ENCODE data around the gene SCGB2A2. TPM values are rescaled to one million over a fixed set of nuclear protein-coding genes. Genes with fewer than 3 reads are reported as not detected.

Gene SCGB2A2
- not detected for polyA plus RNA-seq (2013, experiment 1 of 4)
- not detected for polyA plus RNA-seq (2013, experiment 2 of 4)
- polyA plus RNA-seq (2013, experiment 3 of 4), result not detected
- not detected for polyA plus RNA-seq (2013, experiment 4 of 4)

DNA sequence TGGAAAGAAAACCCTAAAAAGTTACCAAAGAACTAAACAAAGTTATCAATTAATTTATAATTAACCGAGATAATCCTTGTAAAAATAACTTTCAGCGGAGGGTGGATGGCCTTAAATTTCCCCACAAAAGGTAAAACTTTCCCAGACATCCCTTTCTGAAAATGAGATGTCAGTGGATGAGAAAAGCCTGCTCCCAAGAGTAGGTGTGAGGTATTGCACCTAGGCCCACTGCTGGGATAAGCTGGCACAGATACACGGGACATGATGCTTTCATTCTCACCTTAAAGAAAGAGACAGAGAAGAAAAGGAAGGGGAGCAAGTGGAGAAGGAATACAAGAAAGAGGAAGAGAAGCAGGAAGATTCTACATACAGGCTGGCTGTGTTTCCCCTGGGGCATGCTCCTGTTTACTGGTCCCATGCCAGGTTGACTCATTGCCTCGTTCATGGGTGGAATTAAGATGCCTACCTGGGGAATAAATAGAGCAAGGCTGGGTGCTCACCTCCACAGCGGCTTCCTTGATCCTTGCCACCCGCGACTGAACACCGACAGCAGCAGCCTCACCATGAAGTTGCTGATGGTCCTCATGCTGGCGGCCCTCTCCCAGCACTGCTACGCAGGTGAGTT, at the start of gene SCGB2A2:
TSS of gene SCGB2A2 (plus strand) at position 505 of the 625 bp plus-strand sequence. CDS start at position 564, 59 bp downstream.
- no peaks in the 10 kb centered on the region for H3K9me3 ChIP-seq (ENCODE audit: control insufficient read depth, low read length)
- WGBS, 2 experiments, result 91 to 93% methylated on average over 10 of the region's 10 CpGs

DNA sequence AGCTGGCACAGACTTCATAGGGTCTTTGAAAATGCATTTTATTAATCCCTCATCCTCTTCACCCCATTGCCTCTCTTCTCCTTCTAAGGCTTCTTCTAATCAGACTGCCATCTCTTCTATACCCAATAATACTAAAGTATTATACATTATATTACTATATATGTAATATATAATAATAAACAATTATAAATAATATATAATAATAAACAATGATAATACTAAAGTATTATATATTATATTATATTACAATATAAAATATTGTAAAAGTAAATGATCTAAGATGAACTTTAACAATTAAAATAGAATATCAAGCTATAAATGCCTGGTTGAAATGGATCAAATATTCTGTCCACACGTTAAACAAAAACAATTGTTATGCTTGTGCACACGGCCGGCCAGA, 48.5 kb upstream of the SCGB2A2 start:
- WGBS, 2 experiments, result 97% methylated on average over 3 of the region's 3 CpGs
- Histone ChIP-seq H3K4me3 (ENCODE audit: insufficient read depth, low read depth, low read length) (no peak overlapping the region), H3K9me3 (ENCODE audit: control insufficient read depth, low read length) (peaks cover 5% of the 10 kb centered on the region), H3K4me1 (ENCODE audit: control insufficient read depth, insufficient read depth, low read length) (no peaks in the 10 kb centered on the region), H3K27ac (ENCODE audit: insufficient read depth, low read depth, low read length, poor library complexity, severe bottlenecking) (no peak overlapping the region), H3K27me3 (ENCODE audit: control insufficient read depth, insufficient read depth, low read length, poor library complexity, severe bottlenecking) (no peaks in the 10 kb centered on the region), H3K36me3 (ENCODE audit: control insufficient read depth, insufficient read depth, low read length) (no peaks in the 10 kb centered on the region)

More for the DNA sequence above, at the start of gene SCGB2A2:
- H3K4me1 ChIP-seq (ENCODE audit: control insufficient read depth, insufficient read depth, low read length), result no peaks in the 10 kb centered on the region
- H3K4me3 ChIP-seq (ENCODE audit: insufficient read depth, low read depth, low read length), result no peak within 1 kb of the TSS
- H3K27ac ChIP-seq (ENCODE audit: insufficient read depth, low read depth, low read length, poor library complexity, severe bottlenecking), result no peak within 1 kb of the TSS
- H3K36me3 ChIP-seq (ENCODE audit: control insufficient read depth, insufficient read depth, low read length), result no peaks in the 10 kb centered on the region
- no peaks in the 10 kb centered on the region for H3K27me3 ChIP-seq (ENCODE audit: control insufficient read depth, insufficient read depth, low read length, poor library complexity, severe bottlenecking)

DNA sequence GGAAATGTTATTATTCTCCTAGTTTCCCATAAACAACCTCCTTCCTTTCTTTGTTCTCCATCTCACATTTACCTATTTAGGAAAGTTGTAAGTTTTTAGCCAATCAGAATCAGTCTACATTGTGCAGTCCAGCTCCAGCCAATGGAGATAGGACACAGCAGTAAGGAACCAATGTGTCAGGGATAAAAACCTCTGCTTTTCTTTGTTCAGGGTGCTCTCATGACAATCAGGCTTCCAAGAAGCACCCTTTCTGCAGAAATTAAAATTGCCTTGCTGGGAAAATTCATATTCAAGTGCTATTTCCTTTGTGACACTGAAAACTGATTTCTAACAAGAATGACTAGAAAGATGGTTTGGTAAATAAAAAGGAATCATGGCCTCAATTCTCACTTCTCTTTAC, 46.9 kb upstream of the SCGB2A2 start:
- Histone ChIP-seq H3K27ac (ENCODE audit: insufficient read depth, low read depth, low read length, poor library complexity, severe bottlenecking) (no peak overlapping the region), H3K4me1 (ENCODE audit: control insufficient read depth, insufficient read depth, low read length) (no peaks in the 10 kb centered on the region), H3K4me3 (ENCODE audit: insufficient read depth, low read depth, low read length) (no peak overlapping the region)

DNA sequence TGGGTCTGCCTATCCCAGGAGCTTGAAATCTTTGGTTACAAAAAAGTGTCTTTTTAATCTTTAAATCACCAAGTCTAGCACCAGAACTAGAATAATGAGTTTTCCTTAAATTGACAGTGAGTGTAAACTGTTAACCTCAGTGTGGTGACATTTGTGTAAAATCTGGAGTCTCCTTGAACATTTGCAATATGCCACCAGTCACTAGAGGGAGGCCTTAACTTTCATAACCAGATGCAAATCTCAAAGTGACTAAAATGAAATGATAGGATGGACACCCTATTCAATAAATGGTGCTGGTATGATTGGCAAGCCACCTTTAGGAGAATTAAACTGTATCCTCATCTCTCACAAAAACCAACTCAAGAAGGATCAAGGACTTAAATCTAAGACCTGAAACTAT, 36.2 kb upstream of the SCGB2A2 start:
- Histone ChIP-seq H3K4me3 (ENCODE audit: insufficient read depth, low read depth, low read length) (no peak overlapping the region), H3K36me3 (ENCODE audit: control insufficient read depth, insufficient read depth, low read length) (no peaks in the 10 kb centered on the region), H3K9me3 (ENCODE audit: control insufficient read depth, low read length) (no peaks in the 10 kb centered on the region), H3K4me1 (ENCODE audit: control insufficient read depth, insufficient read depth, low read length) (no peaks in the 10 kb centered on the region), H3K27me3 (ENCODE audit: control insufficient read depth, insufficient read depth, low read length, poor library complexity, severe bottlenecking) (peaks cover 5% of the 10 kb centered on the region), H3K27ac (ENCODE audit: insufficient read depth, low read depth, low read length, poor library complexity, severe bottlenecking) (no peak overlapping the region)

More for the DNA sequence above, 46.9 kb upstream of the SCGB2A2 start:
- Histone ChIP-seq H3K9me3 (ENCODE audit: control insufficient read depth, low read length) (peaks cover 5% of the 10 kb centered on the region), H3K27me3 (ENCODE audit: control insufficient read depth, insufficient read depth, low read length, poor library complexity, severe bottlenecking) (no peaks in the 10 kb centered on the region), H3K36me3 (ENCODE audit: control insufficient read depth, insufficient read depth, low read length) (no peaks in the 10 kb centered on the region)

DNA sequence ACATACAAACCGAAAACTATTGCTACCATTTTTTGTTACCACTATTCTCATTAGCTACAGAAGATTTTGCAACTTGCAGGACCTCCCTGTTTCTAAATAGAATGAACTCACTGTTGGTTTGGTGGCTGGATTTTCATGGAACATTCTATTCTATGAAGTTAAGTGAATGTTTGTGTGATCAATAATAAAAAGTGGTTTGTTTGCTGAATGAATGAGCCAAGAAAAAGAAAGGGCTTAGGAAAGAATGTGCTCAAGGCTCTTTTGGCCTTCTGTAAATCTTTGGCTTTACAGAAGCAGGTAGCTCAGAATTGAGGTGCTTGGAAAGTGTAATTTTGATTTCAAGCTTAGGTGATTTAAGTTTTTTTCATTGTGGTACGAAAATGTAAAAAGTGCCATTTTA, 33.8 kb upstream of the SCGB2A2 start:
- no peaks in the 10 kb centered on the region for H3K36me3 ChIP-seq (ENCODE audit: control insufficient read depth, insufficient read depth, low read length)
- no peaks in the 10 kb centered on the region for H3K4me1 ChIP-seq (ENCODE audit: control insufficient read depth, insufficient read depth, low read length)
- H3K27me3 ChIP-seq (ENCODE audit: control insufficient read depth, insufficient read depth, low read length, poor library complexity, severe bottlenecking), result peaks cover 5% of the 10 kb centered on the region
- no peaks in the 10 kb centered on the region for H3K9me3 ChIP-seq (ENCODE audit: control insufficient read depth, low read length)
- no peak overlapping the region for H3K4me3 ChIP-seq (ENCODE audit: insufficient read depth, low read depth, low read length)
- WGBS, 2 experiments, result 88 to 89% methylated on average over 1 to 2 of the region's 2 CpGs
- no peak overlapping the region for H3K27ac ChIP-seq (ENCODE audit: insufficient read depth, low read depth, low read length, poor library complexity, severe bottlenecking)

DNA sequence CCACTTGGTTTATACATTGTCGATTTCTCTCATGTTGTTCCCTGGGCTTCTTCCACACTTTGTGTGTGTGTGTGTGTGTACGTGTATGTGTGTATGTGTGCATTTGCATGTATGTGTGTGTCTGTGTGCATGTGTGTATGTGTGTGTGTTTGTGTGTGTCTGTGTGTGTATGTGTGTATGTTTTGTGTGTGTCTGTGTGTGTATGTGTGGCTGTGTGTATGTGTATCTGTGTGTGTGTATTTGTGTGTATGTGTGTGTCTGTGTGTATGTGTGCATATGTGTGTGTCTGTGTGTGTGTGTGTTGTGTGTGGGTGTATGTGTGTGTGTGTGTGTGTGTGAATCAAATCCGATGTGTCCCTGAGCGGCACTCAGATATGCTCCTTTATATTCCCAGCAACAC, 32.5 kb upstream of the SCGB2A2 start:
- H3K27ac ChIP-seq (ENCODE audit: insufficient read depth, low read depth, low read length, poor library complexity, severe bottlenecking), result no peak overlapping the region
- H3K4me1 ChIP-seq (ENCODE audit: control insufficient read depth, insufficient read depth, low read length), result no peaks in the 10 kb centered on the region
- H3K4me3 ChIP-seq (ENCODE audit: insufficient read depth, low read depth, low read length), result no peak overlapping the region
- H3K27me3 ChIP-seq (ENCODE audit: control insufficient read depth, insufficient read depth, low read length, poor library complexity, severe bottlenecking), result peaks cover 5% of the 10 kb centered on the region
- H3K9me3 ChIP-seq (ENCODE audit: control insufficient read depth, low read length), result no peaks in the 10 kb centered on the region
- WGBS, 2 experiments, result 69 to 75% methylated on average over 4 of the region's 4 CpGs
- no peaks in the 10 kb centered on the region for H3K36me3 ChIP-seq (ENCODE audit: control insufficient read depth, insufficient read depth, low read length)

DNA sequence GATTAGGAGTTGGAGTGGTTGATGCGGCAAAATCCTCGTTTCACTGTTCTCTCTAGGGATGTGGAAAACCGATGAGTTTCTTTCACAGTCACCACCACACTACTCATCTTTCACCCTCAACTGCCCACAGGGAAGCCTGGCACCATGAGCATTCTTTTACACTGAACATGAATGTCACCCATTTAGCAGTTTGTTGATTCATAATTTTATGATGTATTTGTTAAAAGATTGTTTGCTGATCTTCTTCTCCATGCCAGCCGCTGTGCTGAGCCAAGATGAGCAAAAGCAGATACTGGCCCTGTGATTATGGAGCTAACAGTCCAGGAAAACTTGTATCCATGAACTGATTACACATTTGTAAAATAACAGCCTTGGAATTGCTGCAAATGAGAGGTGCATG, 31.8 kb upstream of the SCGB2A2 start:
- no peaks in the 10 kb centered on the region for H3K9me3 ChIP-seq (ENCODE audit: control insufficient read depth, low read length)
- WGBS, 2 experiments, result 89 to 92% methylated on average over 4 of the region's 4 CpGs

DNA sequence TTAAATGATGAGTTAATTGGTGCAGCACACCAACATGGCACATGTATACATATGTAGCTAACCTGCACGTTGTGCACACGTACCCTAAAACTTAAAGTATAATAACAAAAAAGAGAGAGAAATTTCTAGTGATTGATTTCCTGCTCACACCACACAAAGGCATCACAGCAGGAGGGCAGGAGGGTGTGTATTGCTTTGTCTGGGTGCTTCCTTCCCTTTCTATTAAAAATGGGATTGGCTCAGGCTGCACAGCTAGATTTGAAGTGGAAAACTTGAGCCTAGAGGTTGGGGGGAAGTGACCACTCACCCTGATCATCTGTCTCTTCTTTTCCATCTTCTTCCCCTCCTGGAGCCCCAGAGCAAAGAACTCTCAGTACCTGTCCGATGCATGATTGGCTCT, 28.9 kb upstream of the SCGB2A2 start:
- Histone ChIP-seq H3K27ac (ENCODE audit: insufficient read depth, low read depth, low read length, poor library complexity, severe bottlenecking) (no peak overlapping the region), H3K4me1 (ENCODE audit: control insufficient read depth, insufficient read depth, low read length) (no peaks in the 10 kb centered on the region), H3K4me3 (ENCODE audit: insufficient read depth, low read depth, low read length) (no peak overlapping the region), H3K27me3 (ENCODE audit: control insufficient read depth, insufficient read depth, low read length, poor library complexity, severe bottlenecking) (peaks cover 5% of the 10 kb centered on the region), H3K36me3 (ENCODE audit: control insufficient read depth, insufficient read depth, low read length) (no peaks in the 10 kb centered on the region), H3K9me3 (ENCODE audit: control insufficient read depth, low read length) (no peaks in the 10 kb centered on the region)
- 89 to 92% methylated on average over 3 of the region's 3 CpGs for WGBS, 2 experiments

More for the DNA sequence above, 31.8 kb upstream of the SCGB2A2 start:
- peaks cover 5% of the 10 kb centered on the region for H3K27me3 ChIP-seq (ENCODE audit: control insufficient read depth, insufficient read depth, low read length, poor library complexity, severe bottlenecking)
- no peak overlapping the region for H3K27ac ChIP-seq (ENCODE audit: insufficient read depth, low read depth, low read length, poor library complexity, severe bottlenecking)
- no peaks in the 10 kb centered on the region for H3K36me3 ChIP-seq (ENCODE audit: control insufficient read depth, insufficient read depth, low read length)
- no peak overlapping the region for H3K4me3 ChIP-seq (ENCODE audit: insufficient read depth, low read depth, low read length)
- no peaks in the 10 kb centered on the region for H3K4me1 ChIP-seq (ENCODE audit: control insufficient read depth, insufficient read depth, low read length)

DNA sequence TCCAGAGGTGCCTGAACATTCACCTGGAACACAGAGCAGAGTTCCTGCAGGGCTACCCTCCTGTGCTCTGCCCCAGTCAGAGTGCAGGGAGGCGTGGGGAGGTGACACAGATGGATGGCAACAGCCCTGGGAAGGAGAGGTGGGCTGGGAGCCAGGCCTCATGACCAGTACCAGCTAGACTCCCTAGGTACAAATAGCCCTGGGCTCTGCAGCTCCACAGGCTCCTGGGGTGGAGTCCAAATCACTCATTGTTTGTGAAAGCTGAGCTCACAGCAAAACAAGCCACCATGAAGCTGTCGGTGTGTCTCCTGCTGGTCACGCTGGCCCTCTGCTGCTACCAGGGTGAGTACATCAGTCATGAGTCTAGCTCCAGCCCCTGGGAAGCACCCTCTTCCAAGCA, 27.9 kb upstream of the SCGB2A2 start, which contains the start of gene SCGB1D2:
TSS of gene SCGB1D2 (plus strand) at position 219 of the 400 bp plus-strand sequence. CDS start at position 288, 69 bp downstream.
- peaks cover 5% of the 10 kb centered on the region for H3K27me3 ChIP-seq (ENCODE audit: control insufficient read depth, insufficient read depth, low read length, poor library complexity, severe bottlenecking)
- H3K9me3 ChIP-seq (ENCODE audit: control insufficient read depth, low read length), result no peaks in the 10 kb centered on the region

DNA sequence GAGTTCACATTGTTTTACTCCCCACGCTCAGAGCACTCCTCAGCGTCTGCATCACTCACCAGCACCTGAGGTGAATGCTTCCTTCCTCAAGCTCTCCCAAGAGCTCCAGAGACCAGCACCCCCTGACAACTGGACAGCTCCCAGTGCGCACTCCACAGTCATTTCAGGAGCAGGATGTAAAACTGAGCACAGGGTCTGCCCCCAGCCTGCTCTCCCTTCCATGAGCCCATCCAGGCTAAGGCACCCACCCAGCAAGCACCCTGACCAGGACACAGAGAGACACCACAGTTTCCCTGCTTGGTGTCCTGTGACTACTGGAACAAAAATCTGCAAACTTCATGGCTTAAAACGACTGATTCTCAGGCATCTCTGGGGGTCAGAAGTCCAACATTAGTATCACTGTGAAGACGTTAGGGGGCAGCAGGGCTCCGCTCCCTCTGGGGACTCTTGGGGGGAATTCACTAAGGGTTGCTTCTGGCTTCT, 24.6 kb upstream of the SCGB2A2 start:
- Histone ChIP-seq H3K4me1 (ENCODE audit: control insufficient read depth, insufficient read depth, low read length) (no peaks in the 10 kb centered on the region), H3K27ac (ENCODE audit: insufficient read depth, low read depth, low read length, poor library complexity, severe bottlenecking) (no peak overlapping the region), H3K4me3 (ENCODE audit: insufficient read depth, low read depth, low read length) (no peak overlapping the region), H3K27me3 (ENCODE audit: control insufficient read depth, insufficient read depth, low read length, poor library complexity, severe bottlenecking) (no peaks in the 10 kb centered on the region), H3K36me3 (ENCODE audit: control insufficient read depth, insufficient read depth, low read length) (no peaks in the 10 kb centered on the region), H3K9me3 (ENCODE audit: control insufficient read depth, low read length) (no peaks in the 10 kb centered on the region)
- WGBS, 2 experiments, result 36 to 39% methylated on average over 6 of the region's 6 CpGs

More for the DNA sequence above, 27.9 kb upstream of the SCGB2A2 start, which contains the start of gene SCGB1D2:
- Histone ChIP-seq H3K27ac (ENCODE audit: insufficient read depth, low read depth, low read length, poor library complexity, severe bottlenecking) (no peak within 1 kb of the TSS), H3K36me3 (ENCODE audit: control insufficient read depth, insufficient read depth, low read length) (no peaks in the 10 kb centered on the region), H3K4me1 (ENCODE audit: control insufficient read depth, insufficient read depth, low read length) (no peaks in the 10 kb centered on the region), H3K4me3 (ENCODE audit: insufficient read depth, low read depth, low read length) (no peak within 1 kb of the TSS)
- WGBS, 2 experiments, result 38 to 49% methylated on average over 3 of the region's 3 CpGs
